Mesendoderm (in vitro differentiated cells): ENCODE measurements around the gene LARP7.
"Not testable (repeated sequence)": the region's sequence is repeated elsewhere in the genome, so short reads cannot be mapped to it uniquely, and the experiment has no call there.

Experiments used
- DNase-seq: peaks from one replicate; pipeline ENCODE4 v3.0.0; 2013
- H2AK5ac ChIP-seq: 2 replicates; pipeline ENCODE4 v1.6.1; 2013; ENCODE audit warnings: low read length, inconsistent platforms
- H2BK120ac ChIP-seq: 2 replicates; pipeline ENCODE4 v1.6.1; 2013; ENCODE audit warnings: low read depth, mild to moderate bottlenecking, low read length, moderate library complexity, mixed read lengths
- H2BK15ac ChIP-seq: replicated peaks from 2 replicates; pipeline ENCODE4 v1.6.1; 2013; ENCODE audit warnings: low read depth, mild to moderate bottlenecking, moderate library complexity
- H2BK5ac ChIP-seq: 2 replicates; pipeline ENCODE4 v1.6.1; 2013; ENCODE audit warnings: low read length, inconsistent platforms
- H3K18ac ChIP-seq: 2 replicates; pipeline ENCODE4 v1.6.1; 2013; ENCODE audit warnings: mild to moderate bottlenecking, low read length, mixed read lengths
- H3K23ac ChIP-seq: one replicate; pipeline ENCODE4 v1.6.1; 2013; ENCODE audit warnings: low read length
- H3K27ac ChIP-seq: 2 replicates; pipeline ENCODE4 v1.5.1; 2013; ENCODE audit warnings: low read depth, mild to moderate bottlenecking, inconsistent platforms, low read length, moderate library complexity
- H3K27me3 ChIP-seq: 2 replicates; pipeline ENCODE4 v1.6.1; 2013; ENCODE audit warnings: low read length, control low read depth, mild to moderate bottlenecking, inconsistent platforms; ENCODE audit not compliant: insufficient read depth, poor library complexity
- H3K36me3 ChIP-seq: 2 replicates; pipeline ENCODE4 v1.6.1; 2013; ENCODE audit warnings: low read length, inconsistent platforms; ENCODE audit not compliant: control insufficient read depth, insufficient read depth
- H3K4ac ChIP-seq: one replicate; pipeline ENCODE4 v1.6.1; 2013; ENCODE audit warnings: low read depth, mild to moderate bottlenecking, low read length, moderate library complexity
- H3K4me1 ChIP-seq: 2 replicates; pipeline ENCODE4 v1.6.1; 2013; ENCODE audit warnings: low read depth, low read length, inconsistent platforms; ENCODE audit not compliant: control insufficient read depth
- H3K4me2 ChIP-seq: 2 replicates; pipeline ENCODE4 v1.6.1; 2013; ENCODE audit warnings: low read length
- H3K4me3 ChIP-seq: 2 replicates; pipeline ENCODE4 v1.5.1; 2013; ENCODE audit warnings: mild to moderate bottlenecking, low read length
- H3K56ac ChIP-seq: one replicate; pipeline ENCODE4 v1.6.1; 2013; ENCODE audit warnings: low read length
- H3K79me1 ChIP-seq: 2 replicates; pipeline ENCODE4 v1.6.1; 2013; ENCODE audit warnings: low read length, inconsistent platforms
- H3K79me2 ChIP-seq: 2 replicates; pipeline ENCODE4 v1.6.1; 2013; ENCODE audit warnings: mild to moderate bottlenecking, low read length; ENCODE audit not compliant: control insufficient read depth, insufficient read depth
- H3K9ac ChIP-seq: 2 replicates; pipeline ENCODE4 v1.6.1; 2013; ENCODE audit warnings: low read length, inconsistent platforms
- H4K5ac ChIP-seq: one replicate; pipeline ENCODE4 v1.6.1; 2013; ENCODE audit warnings: low read length
- H4K8ac ChIP-seq: one replicate; pipeline ENCODE4 v1.6.1; 2013; ENCODE audit warnings: low read depth, mild to moderate bottlenecking, control low read depth, low read length, moderate library complexity
- WGBS: extraction: QIAGEN DNeasy Blood & Tissue Kit; methylation state at CpG from one replicate; pipeline ENCODE4 v1.1.7; 2013; ENCODE audit warnings: low lambda C conversion rate, missing lambda C conversion rate; ENCODE audit not compliant: insufficient coverage; ENCODE audit errors: extremely low coverage; 5-methylcytosine and 5-hydroxymethylcytosine counted together

LARP7 gene

GRCh38 chr4:112594993-112595392 lies 42.0 kb upstream of the LARP7 start:
- Histone ChIP-seq H3K79me1 (no peaks in the 10 kb centered on the region), H3K4ac (no peak overlapping the region), H2AK5ac (no peak overlapping the region), H3K79me2 (no peaks in the 10 kb centered on the region), H4K5ac (no peak overlapping the region), H2BK5ac (no peak overlapping the region), H3K27me3 (no peaks in the 10 kb centered on the region), H3K4me2 (no peak overlapping the region), H3K4me1 (no peaks in the 10 kb centered on the region), H2BK15ac (no peak overlapping the region), H4K8ac (no peak overlapping the region), H3K27ac (no peak overlapping the region), H3K18ac (no peak overlapping the region), H3K23ac (no peak overlapping the region), H3K9ac (no peak overlapping the region), H3K36me3 (no peaks in the 10 kb centered on the region), H3K56ac (no peak overlapping the region), H2BK120ac (no peak overlapping the region), H3K4me3 (no peak overlapping the region)
- no CpG with 5 or more reads among the region's 1 CpG for WGBS
- DNase-seq = no peak

DNA sequence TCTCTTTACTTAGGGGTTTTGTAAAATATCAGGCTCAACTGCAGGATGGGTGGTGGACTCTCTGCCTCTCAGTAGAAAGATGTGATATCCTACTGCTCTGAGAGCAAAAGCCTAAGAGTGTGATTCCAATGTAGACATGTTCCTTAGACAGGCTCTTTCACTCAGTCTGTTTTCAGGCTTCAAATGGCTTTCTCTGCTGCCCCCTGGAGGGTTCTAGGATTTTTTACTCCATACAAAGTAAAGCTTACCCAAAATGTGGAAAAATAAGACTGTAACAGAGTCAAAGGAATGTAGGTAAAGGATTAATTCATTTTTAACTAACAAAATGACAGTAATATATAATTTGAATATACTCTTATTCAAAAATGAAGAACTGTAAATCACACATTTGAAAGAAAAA lies 32.4 kb upstream of the LARP7 start:
- H3K18ac ChIP-seq = no peak overlapping the region
- H3K4ac ChIP-seq = no peak overlapping the region
- no peak overlapping the region for H2BK5ac ChIP-seq
- H3K56ac ChIP-seq = no peak overlapping the region
- no peak overlapping the region for H3K4me3 ChIP-seq
- H3K27me3 ChIP-seq = no peaks in the 10 kb centered on the region
- H3K23ac ChIP-seq = no peak overlapping the region
- H4K5ac ChIP-seq = no peak overlapping the region
- H3K79me1 ChIP-seq = no peaks in the 10 kb centered on the region
- no peak overlapping the region for H3K9ac ChIP-seq
- H3K4me2 ChIP-seq = no peak overlapping the region
- H3K27ac ChIP-seq = no peak overlapping the region
- no peak overlapping the region for H4K8ac ChIP-seq
- H2BK15ac ChIP-seq = no peak overlapping the region
- no peak overlapping the region for H2BK120ac ChIP-seq
- H3K4me1 ChIP-seq = no peaks in the 10 kb centered on the region
- no peaks in the 10 kb centered on the region for H3K36me3 ChIP-seq
- no peak overlapping the region for H2AK5ac ChIP-seq
- peak; percentile 62 for DNase-seq
- no peaks in the 10 kb centered on the region for H3K79me2 ChIP-seq

DNA sequence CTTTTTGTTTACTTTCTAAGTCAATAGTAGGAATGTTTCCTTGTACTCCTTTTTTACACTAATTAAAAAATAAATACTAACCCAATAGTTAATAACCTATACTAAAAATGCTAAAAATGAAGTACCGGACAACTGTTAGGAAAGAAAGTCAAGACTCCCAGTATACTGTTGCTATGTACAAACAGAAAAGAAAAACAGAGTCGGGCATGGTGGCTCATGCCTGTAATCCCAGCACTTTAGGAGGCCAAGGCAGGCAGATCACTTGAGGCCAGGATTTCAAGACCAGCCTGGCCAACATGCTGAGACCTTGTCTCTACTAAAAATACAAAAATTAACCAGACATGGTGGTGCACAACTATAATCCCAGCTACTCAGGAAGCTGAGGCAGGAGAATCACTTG lies 24.1 kb upstream of the LARP7 start:
- not testable (repeated sequence) for H3K4ac ChIP-seq, H3K79me1 ChIP-seq, H4K5ac ChIP-seq, H2BK15ac ChIP-seq, H2AK5ac ChIP-seq, H3K79me2 ChIP-seq, H2BK5ac ChIP-seq, H3K23ac ChIP-seq, H3K9ac ChIP-seq, H3K27ac ChIP-seq, H3K56ac ChIP-seq, H3K18ac ChIP-seq, DNase-seq, H4K8ac ChIP-seq, H3K36me3 ChIP-seq, H3K4me3 ChIP-seq, H3K27me3 ChIP-seq, H3K4me1 ChIP-seq, H3K4me2 ChIP-seq, H2BK120ac ChIP-seq
- WGBS = no CpG with 5 or more reads among the region's 2 CpGs

GRCh38 chr4:112616984-112617383 lies 20.0 kb upstream of the LARP7 start:
- H3K4me3 ChIP-seq = no peak overlapping the region
- H3K79me2 ChIP-seq = no peaks in the 10 kb centered on the region
- no peak overlapping the region for H2AK5ac ChIP-seq
- WGBS = no CpG with 5 or more reads among the region's 2 CpGs
- no peak overlapping the region for H2BK120ac ChIP-seq
- H3K27me3 ChIP-seq = no peaks in the 10 kb centered on the region
- no peak overlapping the region for H4K8ac ChIP-seq
- no peak overlapping the region for H3K23ac ChIP-seq
- H3K36me3 ChIP-seq = no peaks in the 10 kb centered on the region
- no peak overlapping the region for H4K5ac ChIP-seq
- DNase-seq = no peak
- no peak overlapping the region for H3K56ac ChIP-seq
- no peak overlapping the region for H3K27ac ChIP-seq
- H3K79me1 ChIP-seq = no peaks in the 10 kb centered on the region
- no peak overlapping the region for H3K18ac ChIP-seq
- H3K4ac ChIP-seq = no peak overlapping the region
- H3K4me1 ChIP-seq = no peaks in the 10 kb centered on the region
- H3K9ac ChIP-seq = no peak overlapping the region
- H3K4me2 ChIP-seq = no peak overlapping the region
- H2BK15ac ChIP-seq = no peak overlapping the region
- no peak overlapping the region for H2BK5ac ChIP-seq

DNA sequence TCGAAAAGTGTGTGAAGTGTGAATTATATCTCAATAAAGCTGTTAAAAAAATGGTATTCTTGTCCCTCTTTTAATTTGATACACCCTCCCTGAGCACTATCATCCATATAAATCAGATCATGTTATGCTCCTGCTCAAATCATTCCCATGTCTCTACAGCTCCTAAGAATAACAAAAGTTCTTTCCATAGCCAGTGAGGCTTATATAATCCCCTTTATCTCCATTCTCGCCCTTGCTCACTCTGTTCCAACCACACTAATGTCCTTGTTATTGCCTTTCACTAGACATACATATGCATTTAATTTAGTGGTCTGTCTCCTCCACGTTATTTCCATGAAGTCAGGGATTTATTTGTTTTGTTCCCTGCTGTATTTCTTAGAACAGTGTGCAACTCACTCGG lies 10.7 kb upstream of the LARP7 start:
- WGBS = no CpG with 5 or more reads among the region's 4 CpGs
- no peak overlapping the region for H3K23ac ChIP-seq
- no peak overlapping the region for H2BK5ac ChIP-seq
- no peak for DNase-seq
- H4K8ac ChIP-seq = no peak overlapping the region
- H3K4me1 ChIP-seq = no peaks in the 10 kb centered on the region
- no peak overlapping the region for H4K5ac ChIP-seq
- H2BK15ac ChIP-seq = no peak overlapping the region
- H3K79me2 ChIP-seq = no peaks in the 10 kb centered on the region
- no peak overlapping the region for H2AK5ac ChIP-seq
- H3K56ac ChIP-seq = no peak overlapping the region
- no peak overlapping the region for H3K9ac ChIP-seq
- no peaks in the 10 kb centered on the region for H3K79me1 ChIP-seq
- H3K27ac ChIP-seq = no peak overlapping the region
- no peaks in the 10 kb centered on the region for H3K27me3 ChIP-seq
- H3K4me3 ChIP-seq = no peak overlapping the region
- peaks cover 2% of the 10 kb centered on the region for H3K36me3 ChIP-seq
- H2BK120ac ChIP-seq = no peak overlapping the region
- H3K4ac ChIP-seq = no peak overlapping the region
- no peak overlapping the region for H3K18ac ChIP-seq
- no peak overlapping the region for H3K4me2 ChIP-seq

GRCh38 chr4:112633477-112634235 lies 3.3 kb upstream of the LARP7 start:
- Histone ChIP-seq H2BK5ac (no peak overlapping the region), H3K4me3 (no peak overlapping the region), H3K79me2 (peaks cover 20% of the 10 kb centered on the region), H3K56ac (no peak overlapping the region), H3K27me3 (no peaks in the 10 kb centered on the region), H4K8ac (no peak overlapping the region), H4K5ac (no peak overlapping the region), H2BK120ac (no peak overlapping the region), H3K4me2 (no peak overlapping the region), H3K18ac (no peak overlapping the region), H3K23ac (no peak overlapping the region), H3K4me1 (peaks cover 3% of the 10 kb centered on the region), H3K36me3 (no peaks in the 10 kb centered on the region), H2AK5ac (no peak overlapping the region), H2BK15ac (peak overlapping the region; percentile 57), H3K9ac (no peak overlapping the region), H3K4ac (no peak overlapping the region), H3K79me1 (peaks cover 2% of the 10 kb centered on the region), H3K27ac (no peak overlapping the region)
- WGBS = no CpG with 5 or more reads among the region's 4 CpGs
- DNase-seq = peak; percentile 56
